K562 (cell line): ENCODE measurements around the gene BRD7. TPM values are rescaled to one million over a fixed set of nuclear protein-coding genes. Genes with fewer than 3 reads are reported as not detected.

Experiments
- ATAC-seq: fragments of 200-7000 bp; cut with Tn5 transposase; 3 replicates; pipeline ENCODE4 v1.9.1; 2020; ENCODE audit warnings: moderate library complexity
- BruUV-seq: library from RNA; stranded (reverse); fragments of 400-500 nt; replicated peaks from 2 replicates; lab custom pipeline; 2021; lab: Mats Ljungman, UMichigan
- CTCF ChIA-PET: fragments of 300-600 bp; formaldehyde crosslinking; extraction: SDS; loops from one replicate; lab custom pipeline; 2021; ENCODE audit warnings: low intra/inter-chr PET ratio; lab: Yijun Ruan, JAX
- POLR2A ChIA-PET: fragments of 300-600, 350-650 bp; sonication (Branson Sonifier 250); formaldehyde crosslinking; extraction: SDS; loops from one replicate; lab custom pipeline; 2021; ENCODE audit warnings: antibody characterized with exemption, inconsistent platforms; lab: Yijun Ruan, JAX
- DNase-seq, 4 experiments: peaks; one replicate each; pipeline versions ENCODE4 v3.0.0 to v3.0.0-alpha.2; 2011 to 2018; ENCODE audit warnings: low spot score in 3 of 4, mixed read lengths in 3 of 4; ENCODE audit errors: extremely low read depth in 1 of 4
- FAIRE-seq: peaks from 2 replicates; lab custom pipeline; 2011; peaks lifted over from hg19 to GRCh38; lab: Jason Lieb, UNC
- H2AFZ ChIP-seq: 2 replicates; pipeline ENCODE4 v1.6.0; 2011; ENCODE audit warnings: low read depth, low read length, control low read depth, inconsistent platforms
- H3K27ac ChIP-seq: fragments of 200-600 bp; 3 replicates; pipeline ENCODE4 v1.8.0; 2011; ENCODE audit warnings: low read depth, mild to moderate bottlenecking, control low read depth, inconsistent platforms, low read length, moderate library complexity, mixed read lengths; ENCODE audit errors: extremely low read depth
- H3K27me3 ChIP-seq, 2 experiments: fragments of 300-600 bp in 1 of 2; 2 replicates in 1 of 2; 3 replicates in 1 of 2; pipeline versions ENCODE4 v1.6.0 to v1.8.0; 2011; ENCODE audit warnings: inconsistent platforms in 2 of 2, low read length in 2 of 2, mild to moderate bottlenecking in 1 of 2, mixed read lengths in 1 of 2, moderate library complexity in 1 of 2; ENCODE audit not compliant: control insufficient read depth in 2 of 2, insufficient read depth in 2 of 2
- H3K36me3 ChIP-seq: fragments of 300-600 bp; 3 replicates; pipeline ENCODE4 v1.8.0; 2011; ENCODE audit warnings: mild to moderate bottlenecking, low read length, inconsistent platforms; ENCODE audit not compliant: control insufficient read depth, insufficient read depth
- H3K4me1 ChIP-seq, 2 experiments: fragments of 200-600 bp in 1 of 2; replicated peaks in 1 of 2; 2 replicates in 1 of 2; 3 replicates in 1 of 2; pipeline versions ENCODE4 v1.5.1 to v1.8.0; 2011; ENCODE audit warnings: inconsistent platforms in 2 of 2, low read length in 2 of 2, mild to moderate bottlenecking in 1 of 2, mixed read lengths in 1 of 2, moderate library complexity in 1 of 2; ENCODE audit not compliant: control insufficient read depth in 2 of 2, insufficient read depth in 2 of 2
- H3K4me2 ChIP-seq: 2 replicates; pipeline ENCODE4 v1.6.1; 2011; ENCODE audit warnings: low read length, control low read depth, inconsistent platforms, mixed read lengths; ENCODE audit not compliant: insufficient read depth
- H3K4me3 ChIP-seq: fragments of 200-600 bp; sonication (generic), shearing (Covaris generic); 2 replicates; pipeline ENCODE4 v1.5.1; 2016; ENCODE audit warnings: control low read depth, inconsistent platforms
- H3K79me2 ChIP-seq: fragments of 200-600 bp; 3 replicates; pipeline ENCODE4 v1.8.0; 2011; ENCODE audit warnings: low read length, inconsistent platforms; ENCODE audit not compliant: control insufficient read depth, insufficient read depth
- H3K9ac ChIP-seq, 2 experiments: 2 replicates each; pipeline versions ENCODE4 v1.6.0 to v1.6.1; 2011; ENCODE audit warnings: low read depth in 2 of 2, low read length in 2 of 2, control low read depth in 1 of 2, inconsistent platforms in 1 of 2, mild to moderate bottlenecking in 1 of 2, mixed read lengths in 1 of 2; ENCODE audit not compliant: insufficient read depth in 1 of 2
- H3K9me1 ChIP-seq: one replicate; pipeline ENCODE4 v1.6.0; 2011; ENCODE audit warnings: inconsistent platforms, mild to moderate bottlenecking, low read length, moderate library complexity; ENCODE audit not compliant: control insufficient read depth, insufficient read depth
- H3K9me3 ChIP-seq: replicated peaks from 2 replicates; pipeline ENCODE4 v1.5.1; 2011; ENCODE audit warnings: low read depth, low read length, inconsistent platforms; ENCODE audit not compliant: control insufficient read depth, insufficient read depth
- H4K20me1 ChIP-seq: replicated peaks from 2 replicates; pipeline ENCODE4 v1.6.1; 2011; ENCODE audit warnings: low read length, inconsistent platforms, mixed read lengths; ENCODE audit not compliant: control insufficient read depth, insufficient read depth
- ADNP ChIP-seq: fragments of 200-800 bp; sonication (Bioruptor generic); IDR thresholded peaks from 2 replicates; pipeline ENCODE4 v1.6.1; 2016; ENCODE audit warnings: missing genetic modification characterization, missing compliant biosample characterization
- AFF1 ChIP-seq, 2 experiments: fragments of 450-650 bp; IDR thresholded peaks; 2 replicates each; pipeline ENCODE4 v1.6.1; 2018; ENCODE audit warnings: mild to moderate bottlenecking in 2 of 2, low read depth in 1 of 2; ENCODE audit not compliant: partially characterized antibody in 2 of 2
- ARID3A ChIP-seq: IDR thresholded peaks from 2 replicates; pipeline ENCODE4 v1.6.1; 2012; ENCODE audit warnings: low read depth, low read length, improper control_type of control experiment, borderline replicate concordance
- ARID4B ChIP-seq: sonication (generic); formaldehyde crosslinking; IDR thresholded peaks from 2 replicates; pipeline ENCODE4 v1.8.0; 2022; ENCODE audit warnings: mild to moderate bottlenecking, missing genetic modification reagents
- BCL6 ChIP-seq: fragments of 250-450 bp; sonication (Bioruptor Pico); IDR thresholded peaks from 2 replicates; pipeline ENCODE4 v1.4.0; 2020
- BRD9 ChIP-seq: fragments of 450-650 bp; IDR thresholded peaks from 2 replicates; pipeline ENCODE4 v1.6.1; 2018; ENCODE audit warnings: low read depth; ENCODE audit not compliant: partially characterized antibody
- ELF4 ChIP-seq: fragments of 450-650 bp; formaldehyde crosslinking; IDR thresholded peaks from 2 replicates; pipeline ENCODE4 v1.4.0; 2022; ENCODE audit warnings: missing genetic modification characterization
- NFE2 ChIP-seq: IDR thresholded peaks from 2 replicates; pipeline ENCODE4 v1.6.1; 2014; ENCODE audit warnings: antibody characterized with exemption, low read depth
- ZBTB9 ChIP-seq: fragments of 450-650 bp; formaldehyde crosslinking; IDR thresholded peaks from 2 replicates; pipeline ENCODE4 v1.4.0; 2020; ENCODE audit warnings: mild to moderate bottlenecking, moderate library complexity
- ZEB2 ChIP-seq: fragments of 450-650 bp; IDR thresholded peaks from 2 replicates; pipeline ENCODE4 v1.6.1; 2016
- ZNF431 ChIP-seq: sonication (generic); formaldehyde crosslinking; IDR thresholded peaks from 2 replicates; pipeline ENCODE4 v1.8.0; 2022; ENCODE audit warnings: mild to moderate bottlenecking, missing genetic modification reagents
- WGBS: fragments of 100-300 bp; shearing (Covaris generic); methylation state at CpG from one replicate; pipeline ENCODE4 v1.1.6; 2016; ENCODE audit warnings: low coverage, mixed read lengths; ENCODE audit not compliant: insufficient coverage; ENCODE audit errors: missing lambda C conversion rate; 5-methylcytosine and 5-hydroxymethylcytosine counted together
- in situ Hi-C: fragments of 300-500 bp; cut with MboI; formaldehyde crosslinking; loops from 4 replicates; pipeline ENCODE4 v1.15.0; 2018; ENCODE audit warnings: inconsistent platforms, mixed read lengths
- intact Hi-C: fragments of 100-400 bp; cut with micrococcal nuclease; formaldehyde crosslinking; loops from 2 replicates; pipeline ENCODE4 v1.14.2; 2022
- polyA plus RNA-seq, 8 experiments: library from polyadenylated mRNA; depleted of rRNA in 4 of 8; stranded (reverse) in 5 of 8; unstranded in 3 of 8; fragments of >200 nt; fragmentation: Nextera tagmentation in 2 of 8; fragmentation: Illumina TruSeq in 1 of 8; extraction: Ambion mirVana in 2 of 8; extraction: Trizol in 1 of 8; gene quantifications; 2 replicates each; pipeline versions ENCODE4 v1.2.1 to v1.2.3, GENCODE V29; 2011 to 2014; ENCODE audit warnings: inconsistent platforms in 1 of 8, missing spikeins in 1 of 8
- total RNA-seq, 7 experiments: library from RNA; depleted of rRNA in 6 of 7; stranded (reverse); fragments of >200 nt in 6 of 7; fragmentation: Illumina TruSeq in 2 of 7; extraction: Trizol in 2 of 7; gene quantifications; 2 replicates each; pipeline versions ENCODE4 v1.2.1 to v1.2.3, GENCODE V29; 2011 to 2021; ENCODE audit warnings: low replicate concordance in 1 of 7

BRD7 gene
- total and polyA plus RNA-seq, 9 of the 15 experiments (the other 6 are each of a cell fraction or from before 2014, with no cell fraction given): 20.6 to 101 (median 68.7) TPM

- Histone ChIP-seq H3K9ac (no peak overlapping the region), H3K36me3 (no peaks in the 10 kb centered on the region), H3K27me3 (no peaks in the 10 kb centered on the region), H3K4me1 (0 out of 5 replicates have a peak, but pooled peaks cover 0 to 3% of the 10 kb centered on the region in 2 experiments), H3K27ac (no peak overlapping the region), H3K79me2 (no peaks in the 10 kb centered on the region), H3K4me2 (no peak overlapping the region), H3K9me1 (no peaks in the 10 kb centered on the region), H4K20me1 (no peaks in the 10 kb centered on the region), H3K4me3 (no peak overlapping the region), H3K9me3 (no peaks in the 10 kb centered on the region), H2AFZ (no peak overlapping the region)
- no TSS peak for BruUV-seq
- DNase-seq (no peak), FAIRE-seq (no peak), ATAC-seq (no peak)
- intact Hi-C loops: no loop called here
- CTCF ChIA-PET: no interaction called here
- POLR2A ChIA-PET: no interaction called here
- 3% methylated on average over 7 of the region's 7 CpGs for WGBS
- in situ Hi-C loops: no loop called here
- no peak for TF ChIP-seq ARID4B
- TF ChIP-seq BRD9: no peak
- no peak for TF ChIP-seq ZBTB9 (CRISPR knock-in tag)
- no peak for TF ChIP-seq NFE2
- TF ChIP-seq ARID3A: no peak
- no peak for TF ChIP-seq ELF4
- TF ChIP-seq ZEB2: no peak
- no peak for TF ChIP-seq ADNP
- TF ChIP-seq ZNF431 (CRISPR knock-in tag): no peak
- no peak for TF ChIP-seq BCL6 (CRISPR knock-in tag)
- TF ChIP-seq AFF1 (IDR thresholded peaks at IDR 0.05; ENCODE audit: low read depth in 1 of 2, partially characterized antibody in 2 of 2): no peak
These were observed 39.3 kb upstream of the BRD7 start for GRCh38 chr16:50408001-50408561.
